HG02970 (cell line): Measurements from ENCODE around the gene CCDC38.

Experiments used
- ATAC-seq: cut with Tn5 transposase; IDR thresholded peaks from one replicate; pipeline ENCODE4 v1.9.1; 2021; ENCODE audit warnings: mild to moderate bottlenecking, moderate library complexity, moderate number of reproducible peaks; ENCODE audit not compliant: unreplicated experiment, low FRiP score

Gene CCDC38

GRCh38 chr12:95963096-95963495 lies 20.7 kb upstream of the CCDC38 start:
- ATAC-seq, result no peak

- no peak for ATAC-seq
These were observed 19.8 kb upstream of the CCDC38 start for GRCh38 chr12:95962222-95962621.

DNA sequence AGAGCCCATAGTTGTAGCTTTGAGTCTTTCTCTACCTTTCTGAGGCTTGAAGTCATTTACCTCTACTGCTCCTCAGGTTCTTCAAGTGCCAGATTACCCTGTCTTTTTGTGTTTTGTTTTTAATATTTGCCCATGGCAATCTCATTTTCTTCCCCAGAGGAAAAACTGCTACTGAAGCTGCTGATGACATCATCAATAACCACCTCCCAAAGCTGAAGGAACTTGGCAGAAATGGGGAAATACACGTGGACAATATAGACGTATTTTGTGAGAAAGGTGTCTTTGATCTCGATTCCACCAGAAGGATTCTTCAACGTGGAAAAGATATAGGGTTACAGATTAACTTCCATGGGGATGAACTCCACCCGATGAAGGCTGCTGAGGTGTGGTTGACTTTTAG lies 17.8 kb upstream of the CCDC38 start:
- no peak for ATAC-seq

DNA sequence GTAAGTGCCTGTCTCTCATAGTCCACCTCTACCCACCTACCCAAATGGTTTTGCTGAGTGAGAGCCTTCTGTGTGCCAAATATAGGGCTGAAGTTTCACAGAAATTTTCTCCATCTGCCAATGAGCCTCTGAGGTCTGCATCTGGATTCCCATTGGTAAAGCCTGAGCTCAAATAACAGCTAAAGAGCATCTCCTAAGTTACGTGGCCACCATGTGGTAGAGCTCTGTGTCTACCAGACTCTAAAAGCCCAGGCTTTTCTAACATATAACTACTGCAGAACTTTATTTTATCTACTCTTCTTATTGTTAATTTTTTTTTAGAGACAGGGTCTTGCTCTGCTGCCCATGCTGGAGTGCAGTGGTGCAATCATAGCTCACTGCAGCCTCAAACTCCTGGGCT lies 16.7 kb upstream of the CCDC38 start:
- ATAC-seq, result no peak

- ATAC-seq, result no peak
These were observed 14.2 kb upstream of the CCDC38 start for GRCh38 chr12:95956557-95957145.

GRCh38 chr12:95955549-95956159 lies 13.2 kb upstream of the CCDC38 start:
- ATAC-seq, result no peak

GRCh38 chr12:95953000-95953399 lies 10.6 kb upstream of the CCDC38 start:
- ATAC-seq, result no peak

GRCh38 chr12:95951515-95951914 lies 9.1 kb upstream of the CCDC38 start:
- ATAC-seq, result no peak

GRCh38 chr12:95949477-95950206 lies 7.2 kb upstream of the CCDC38 start:
- ATAC-seq, result no peak

DNA sequence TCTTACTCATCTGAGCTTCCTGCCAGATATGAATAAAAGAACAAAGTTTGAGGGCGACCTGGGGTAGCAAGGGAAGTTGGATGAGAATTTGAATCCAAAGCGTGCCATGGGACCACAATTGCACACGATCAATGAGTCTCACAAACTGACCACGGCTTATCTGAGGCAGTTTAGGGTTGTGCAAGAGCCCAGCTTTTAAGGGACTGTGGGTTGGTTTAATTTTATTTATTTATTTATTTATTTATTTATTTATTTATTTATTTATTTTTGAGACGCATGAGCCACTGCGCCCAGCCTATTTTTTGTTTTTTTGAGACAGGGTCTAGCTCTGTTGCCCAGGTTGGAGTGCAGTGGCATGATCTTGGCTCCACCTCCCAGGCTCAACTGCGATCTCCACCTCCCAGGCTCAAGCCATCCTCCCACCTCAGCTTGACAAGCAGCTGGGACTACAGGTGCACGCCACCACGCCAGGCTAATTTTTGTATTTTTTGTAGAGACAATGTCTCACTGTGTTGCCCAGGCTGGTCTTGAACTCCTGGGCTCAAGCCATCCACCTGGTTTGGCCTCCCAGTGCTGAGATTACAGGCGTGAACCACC lies 1.8 kb upstream of the CCDC38 start:
- no peak for ATAC-seq

- no peak for ATAC-seq
These were observed 972 bp upstream of the CCDC38 start, which contains the start of gene AMDHD1 for GRCh38 chr12:95943330-95943842. TSS of gene AMDHD1 (plus strand) at chr12:95943331. CDS start at chr12:95943399, 68 bp downstream.

DNA sequence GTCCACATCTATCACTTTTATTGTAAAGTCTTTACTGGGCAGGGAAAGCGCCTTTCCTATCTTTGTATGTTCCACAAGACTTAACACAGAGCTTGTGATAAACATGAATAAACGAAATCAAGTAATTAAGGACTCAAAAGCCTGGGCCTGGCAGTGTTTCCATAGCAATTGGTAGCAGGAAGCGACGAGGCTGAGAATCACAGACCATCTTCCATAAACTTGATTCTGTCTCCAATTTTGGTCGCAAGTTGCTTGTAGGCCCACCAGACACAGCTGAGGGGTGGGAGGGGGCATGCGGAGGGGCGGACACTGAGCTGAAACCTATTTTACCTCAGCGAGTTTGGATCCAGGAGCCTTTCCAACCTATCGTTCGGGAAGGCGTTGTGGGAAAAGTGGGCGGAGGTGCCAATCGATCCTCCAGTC lies 302 bp downstream of the CCDC38 start:
- ATAC-seq, result no peak

DNA sequence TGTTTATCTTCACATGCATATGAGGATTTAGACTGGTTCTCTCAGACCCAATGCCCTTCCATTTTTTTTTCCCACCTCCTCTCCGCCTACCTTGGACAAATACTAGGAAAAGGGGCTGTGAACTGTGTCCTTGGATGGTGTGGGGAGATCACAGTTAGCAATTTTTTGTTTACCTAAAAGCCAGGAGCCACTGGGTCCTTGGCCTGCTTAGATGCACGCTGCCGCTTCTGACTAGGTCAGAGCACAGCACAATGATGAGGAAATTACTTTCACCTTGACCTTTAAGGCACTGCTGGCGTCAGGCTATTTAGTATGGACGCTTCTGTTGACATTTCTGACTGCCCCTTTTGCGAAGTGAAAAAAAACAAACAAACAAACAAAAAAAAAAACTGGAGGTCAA lies 1.9 kb downstream of the CCDC38 start:
- no peak for ATAC-seq

- no peak for ATAC-seq
These were observed 20.2 kb downstream of the CCDC38 start for GRCh38 chr12:95922231-95922630.

GRCh38 chr12:95919110-95919509 lies 23.3 kb downstream of the CCDC38 start:
- ATAC-seq, result no peak

DNA sequence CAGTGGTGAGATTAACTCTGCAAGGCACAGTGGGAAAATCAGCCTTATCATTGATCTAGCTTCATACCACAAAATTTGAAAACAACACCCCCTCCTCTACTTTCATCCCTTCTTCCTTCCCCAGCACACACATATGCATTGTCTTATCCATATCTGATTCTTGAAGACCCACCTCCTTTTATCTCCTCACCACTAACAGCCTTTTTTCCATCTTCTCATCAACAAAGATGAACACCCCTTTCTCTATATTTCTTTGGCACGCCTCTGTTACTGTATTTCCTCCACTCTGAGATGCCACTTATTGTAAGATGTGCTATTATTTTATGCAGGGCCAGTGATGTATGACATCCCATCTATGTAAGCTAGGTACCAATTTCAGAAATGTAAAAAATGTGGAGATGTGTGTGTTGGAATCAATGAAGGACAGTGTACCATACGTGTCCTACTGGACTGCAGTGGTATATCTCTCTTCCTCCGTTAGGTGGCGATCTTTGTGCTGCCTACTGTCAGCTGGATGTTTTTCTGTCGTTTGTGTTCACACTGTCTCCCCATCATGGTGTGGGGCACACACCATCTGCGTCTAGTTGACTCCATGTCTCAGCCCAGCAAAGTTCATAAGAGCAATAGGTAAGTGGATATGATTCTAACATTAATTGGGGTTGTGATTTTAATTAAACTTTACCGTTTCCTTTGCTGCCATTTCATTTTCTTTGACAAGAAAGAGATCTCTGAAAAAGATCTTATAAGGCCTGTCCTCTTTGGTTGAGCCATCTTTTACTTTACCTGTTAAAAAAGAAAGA lies 24.0 kb downstream of the CCDC38 start:
- no peak for ATAC-seq

GRCh38 chr12:95909871-95910270 lies 32.5 kb downstream of the CCDC38 start:
- no peak for ATAC-seq

GRCh38 chr12:95908573-95908972 lies 33.8 kb downstream of the CCDC38 start:
- ATAC-seq, result no peak

DNA sequence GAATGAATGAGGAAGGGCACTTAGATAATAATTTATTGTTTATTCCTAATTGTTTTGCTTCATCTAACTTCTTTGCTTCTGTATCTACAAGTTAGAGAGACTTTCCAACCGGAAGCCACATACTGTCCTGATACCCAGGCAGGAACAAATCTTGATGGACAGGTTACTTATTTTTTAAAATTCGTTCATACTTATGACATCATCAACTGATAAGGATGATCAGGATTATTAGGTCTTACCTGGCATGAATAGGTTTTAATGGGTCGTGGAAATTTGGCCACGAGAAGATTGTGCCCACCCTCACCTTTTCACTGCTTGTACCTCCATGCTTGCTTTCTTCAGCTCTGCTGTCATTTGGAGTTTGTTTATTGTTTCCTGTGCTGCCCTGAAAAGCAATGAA lies 44.3 kb downstream of the CCDC38 start:
- no peak for ATAC-seq

DNA sequence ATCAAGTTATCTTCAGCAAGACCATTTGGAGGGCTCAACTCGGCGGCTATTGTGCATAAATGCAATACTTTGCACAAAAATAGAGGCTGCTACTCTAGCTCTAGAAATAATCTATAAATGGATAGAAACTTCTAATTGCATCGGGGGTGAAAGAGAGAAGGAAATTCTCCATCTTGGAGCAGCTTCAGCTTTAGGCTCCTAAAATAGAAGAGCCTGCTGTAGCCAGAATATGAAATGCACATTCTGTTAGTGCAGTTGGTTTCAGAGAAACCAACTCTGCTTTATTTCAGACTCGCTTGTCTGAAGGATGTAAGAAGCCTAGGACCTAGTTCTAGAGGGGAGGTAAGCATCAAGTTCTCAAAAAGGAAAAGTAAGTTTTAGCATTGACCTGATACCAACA lies 45.6 kb downstream of the CCDC38 start:
- no peak for ATAC-seq
